Measurements from ENCODE around the gene OR5H6. TPM values are rescaled to one million over a fixed set of nuclear protein-coding genes. Genes with fewer than 3 reads are reported as not detected.

OR5H6 gene
- total RNA-seq, 1 donor from 2014 or later, result not detected

- no peak overlapping the region for H3K4me3 ChIP-seq (ENCODE audit: low read depth, low read length)
- H3K27me3 ChIP-seq (ENCODE audit: control insufficient read depth, insufficient read depth, low read length), result no peaks in the 10 kb centered on the region
- H3K36me3 ChIP-seq (ENCODE audit: control insufficient read depth, insufficient read depth, low read length), result no peaks in the 10 kb centered on the region
- FAIRE-seq (no peak), DNase-seq (ENCODE audit: low read depth) (no peak)
- no peak for TF ChIP-seq CTCF (IDR thresholded peaks at IDR 0.05; ENCODE audit: insufficient read depth, low read length, severe bottlenecking)
Observed at GRCh38 chr3:98269846-98270245, 5.8 kb downstream of the OR5H6 start.

- Histone ChIP-seq H3K36me3 (ENCODE audit: control insufficient read depth, insufficient read depth, low read length) (no peaks in the 10 kb centered on the region), H3K4me3 (ENCODE audit: low read depth, low read length) (no peak overlapping the region), H3K27me3 (ENCODE audit: control insufficient read depth, insufficient read depth, low read length) (no peaks in the 10 kb centered on the region)
- DNase-seq (ENCODE audit: low read depth) (no peak), FAIRE-seq (no peak)
- no peak for TF ChIP-seq CTCF (IDR thresholded peaks at IDR 0.05; ENCODE audit: insufficient read depth, low read length, severe bottlenecking)
Observed at GRCh38 chr3:98272126-98272525, 8.1 kb downstream of the OR5H6 start.

- H3K36me3 ChIP-seq (ENCODE audit: control insufficient read depth, insufficient read depth, low read length), result no peaks in the 10 kb centered on the region
- TF ChIP-seq CTCF (IDR thresholded peaks at IDR 0.05; ENCODE audit: insufficient read depth, low read length, severe bottlenecking), result no peak
- H3K4me3 ChIP-seq (ENCODE audit: low read depth, low read length), result no peak overlapping the region
- no peak for DNase-seq (ENCODE audit: low read depth)
- FAIRE-seq, result no peak
- H3K27me3 ChIP-seq (ENCODE audit: control insufficient read depth, insufficient read depth, low read length), result no peaks in the 10 kb centered on the region
Observed at GRCh38 chr3:98274914-98275313, 10.9 kb downstream of the OR5H6 start.

- Histone ChIP-seq H3K4me3 (ENCODE audit: low read depth, low read length) (no peak within 1 kb of the TSS), H3K36me3 (ENCODE audit: control insufficient read depth, insufficient read depth, low read length) (no peaks in the 10 kb centered on the region), H3K27me3 (ENCODE audit: control insufficient read depth, insufficient read depth, low read length) (no peaks in the 10 kb centered on the region)
- FAIRE-seq (no peak), DNase-seq (ENCODE audit: low read depth) (no peak)
- no peak for TF ChIP-seq CTCF (IDR thresholded peaks at IDR 0.05; ENCODE audit: insufficient read depth, low read length, severe bottlenecking)
Observed at GRCh38 chr3:98282205-98282604, 18.2 kb downstream of the OR5H6 start, which contains the start of gene OR5H2. OR5H2 (plus strand) TSS chr3:98282505; CDS start chr3:98282903, 398 bp downstream.

GRCh38 chr3:98290916-98291315 is 26.9 kb downstream of the OR5H6 start:
- no peak for FAIRE-seq
- Histone ChIP-seq H3K27me3 (ENCODE audit: control insufficient read depth, insufficient read depth, low read length) (no peaks in the 10 kb centered on the region), H3K4me3 (ENCODE audit: low read depth, low read length) (no peak overlapping the region), H3K36me3 (ENCODE audit: control insufficient read depth, insufficient read depth, low read length) (no peaks in the 10 kb centered on the region)
- DNase-seq (ENCODE audit: low read depth), result no peak
- no peak for TF ChIP-seq CTCF (IDR thresholded peaks at IDR 0.05; ENCODE audit: insufficient read depth, low read length, severe bottlenecking)

GRCh38 chr3:98291332-98291957 is 27.4 kb downstream of the OR5H6 start:
- FAIRE-seq, result no peak

More at GRCh38 chr3:98291332-98291957, 27.4 kb downstream of the OR5H6 start:
- H3K27me3 ChIP-seq (ENCODE audit: control insufficient read depth, insufficient read depth, low read length), result no peaks in the 10 kb centered on the region
- TF ChIP-seq CTCF (IDR thresholded peaks at IDR 0.05; ENCODE audit: insufficient read depth, low read length, severe bottlenecking), result no peak
- H3K36me3 ChIP-seq (ENCODE audit: control insufficient read depth, insufficient read depth, low read length), result no peaks in the 10 kb centered on the region
- no peak overlapping the region for H3K4me3 ChIP-seq (ENCODE audit: low read depth, low read length)
- no peak for DNase-seq (ENCODE audit: low read depth)
